HG03342 (cell line): Measurements from ENCODE around the gene DLG4.

ENCODE experiments used
- ATAC-seq: cut with Tn5 transposase; IDR thresholded peaks from one replicate; pipeline ENCODE4 v1.9.1; 2021; ENCODE audit warnings: mild to moderate bottlenecking, moderate library complexity; ENCODE audit not compliant: unreplicated experiment

Gene DLG4

DNA sequence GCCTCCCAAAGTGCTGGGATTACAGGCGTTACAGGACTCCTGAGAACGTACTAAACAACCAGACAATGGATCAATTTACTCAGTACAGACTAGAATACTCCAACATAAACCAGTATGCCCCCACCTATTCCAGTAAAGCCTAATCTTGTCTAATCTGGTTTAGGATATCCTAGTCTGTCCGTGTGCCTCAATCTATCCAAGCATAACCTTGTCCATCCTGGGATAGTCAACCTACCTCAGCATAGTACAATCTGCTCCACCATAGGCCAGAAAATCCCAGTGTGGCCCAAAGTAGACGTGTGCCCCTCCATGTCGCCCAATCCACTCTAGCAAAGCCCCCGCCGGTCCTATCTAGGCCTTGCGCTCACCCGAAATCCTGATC, 14.1 kb upstream of the DLG4 start:
- ATAC-seq = no peak

DNA sequence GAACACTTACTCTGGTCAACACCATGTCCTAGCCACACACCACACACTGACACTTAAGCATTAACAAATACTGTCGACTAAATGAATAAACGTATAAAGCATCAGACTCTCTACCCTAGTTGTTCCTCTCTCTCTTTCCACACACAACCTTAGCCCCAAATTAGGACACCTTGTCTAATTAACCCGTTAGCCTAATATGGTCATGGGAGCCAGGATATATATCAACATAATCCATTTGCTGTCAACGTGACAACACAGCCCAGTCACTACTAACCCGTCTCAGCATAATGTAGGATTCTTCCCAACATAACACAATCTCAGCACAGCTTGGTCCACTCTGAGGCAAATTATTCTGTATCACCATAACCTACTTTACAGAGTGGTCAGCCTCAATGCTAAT, 12.5 kb upstream of the DLG4 start:
- no peak for ATAC-seq

DNA sequence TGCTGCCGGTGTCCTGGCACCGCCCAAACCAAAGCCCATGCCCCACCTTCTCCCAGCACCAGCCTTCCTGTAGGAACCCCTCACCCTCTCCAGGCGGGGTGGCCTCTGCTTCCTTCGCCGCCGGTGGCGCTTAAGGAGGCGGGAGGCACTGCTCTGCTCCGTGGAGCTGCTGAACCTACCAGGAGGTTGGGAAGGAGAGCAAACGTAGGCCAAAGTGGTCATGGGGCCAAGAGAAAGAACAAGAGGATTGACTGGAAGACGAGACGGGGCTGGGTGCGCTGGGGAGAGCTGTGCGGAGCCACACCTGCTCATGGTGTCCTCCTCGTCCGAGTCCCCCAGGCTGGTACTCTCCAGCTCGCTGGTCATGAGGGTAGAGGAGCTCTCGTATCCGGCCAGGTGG, 9.9 kb upstream of the DLG4 start:
- no peak for ATAC-seq

DNA sequence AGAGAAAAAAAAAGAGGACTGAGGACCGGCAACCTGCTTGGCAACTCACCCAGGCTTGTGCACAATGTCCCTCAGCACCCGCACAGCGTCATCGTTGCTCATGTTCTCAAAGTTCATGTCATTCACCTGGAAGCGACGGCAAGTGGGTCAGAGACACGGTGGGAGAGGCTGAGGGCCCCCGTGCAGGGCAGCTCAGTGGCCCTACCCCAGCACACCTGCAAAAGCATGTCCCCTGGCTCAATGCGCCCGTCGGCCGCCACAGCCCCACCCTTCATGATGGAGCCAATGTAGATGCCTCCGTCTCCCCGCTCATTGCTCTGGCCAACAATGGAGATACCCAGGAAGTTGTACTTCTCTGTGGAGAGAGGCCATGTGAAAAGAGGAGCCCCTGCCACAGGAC, 9.3 kb upstream of the DLG4 start:
- ATAC-seq = no peak

DNA sequence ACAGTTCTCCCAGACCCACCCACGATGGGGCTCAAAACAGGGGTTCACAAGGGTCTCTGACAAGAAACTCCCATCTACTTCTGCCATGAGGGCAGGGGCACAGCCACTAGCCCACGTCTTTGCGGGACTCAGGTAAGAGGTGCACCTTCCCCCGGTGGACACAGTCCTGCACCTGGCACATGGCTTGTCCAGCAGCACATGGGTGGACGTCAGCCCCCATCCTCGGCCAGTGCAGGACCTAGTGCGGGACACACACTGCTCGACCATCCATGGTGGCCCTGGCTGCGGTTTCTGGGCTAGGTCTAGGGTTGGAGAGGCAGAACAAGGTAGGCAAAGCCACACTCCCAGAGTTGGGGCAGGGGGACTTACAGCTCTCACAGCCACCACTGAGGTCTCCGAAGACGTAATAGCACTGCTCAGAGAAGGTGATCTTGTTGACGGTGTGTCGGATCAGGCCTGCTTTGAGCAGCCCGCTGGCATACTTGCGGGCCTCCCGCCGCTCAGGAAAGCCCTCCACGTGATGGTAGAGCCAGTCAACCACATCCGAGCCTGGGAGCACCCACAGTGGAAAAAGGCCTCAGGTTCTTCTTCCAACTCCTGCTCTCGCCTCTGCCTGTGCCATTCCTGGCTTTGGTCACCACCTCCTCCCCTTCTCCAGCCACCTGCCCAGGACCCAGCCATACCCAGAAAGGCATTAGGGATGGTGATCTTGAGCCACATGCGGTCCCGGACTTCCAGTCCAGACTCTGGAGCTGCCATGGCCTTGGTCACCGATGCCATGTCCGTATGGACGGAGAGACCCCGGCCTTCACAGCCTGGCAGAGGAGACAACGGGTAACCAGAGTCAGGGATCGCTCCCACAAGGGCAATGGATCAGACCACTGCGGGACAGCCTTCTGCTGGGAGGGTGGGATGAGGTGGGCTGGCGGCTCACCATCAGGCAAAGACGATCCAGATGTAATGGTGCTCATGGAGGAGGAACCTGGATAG, 7.4 kb upstream of the DLG4 start:
- ATAC-seq = no peak

DNA sequence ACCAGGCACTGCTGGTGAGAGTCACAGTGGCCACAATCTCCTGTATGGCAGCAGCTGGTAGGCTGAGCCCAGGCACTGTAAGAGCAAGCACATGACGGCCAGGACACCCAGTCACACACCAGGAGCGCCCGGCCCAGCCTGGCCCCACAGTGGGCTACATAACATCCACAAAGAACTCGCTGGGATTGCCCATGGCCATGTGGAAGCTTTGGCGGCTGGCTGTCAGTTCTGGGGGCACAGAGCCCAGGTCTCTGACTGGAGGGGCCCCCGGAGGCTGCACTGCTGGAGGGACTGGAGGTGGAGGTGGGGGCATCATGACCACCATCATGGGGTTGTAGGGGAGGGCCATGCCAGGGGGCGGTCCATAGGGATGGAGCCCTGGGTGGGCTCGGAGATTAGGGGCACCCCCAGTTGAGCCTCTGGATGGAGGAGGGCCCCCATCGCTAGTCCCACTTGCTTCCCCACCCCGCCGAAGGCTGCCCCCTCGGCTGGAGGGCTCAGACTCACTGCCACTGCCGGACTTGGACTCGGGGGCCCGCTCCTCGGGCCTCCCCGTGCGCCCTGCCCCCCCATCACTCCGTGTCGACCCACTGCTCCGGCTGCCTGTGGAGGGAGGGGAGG, 6.2 kb upstream of the DLG4 start:
- no peak for ATAC-seq

DNA sequence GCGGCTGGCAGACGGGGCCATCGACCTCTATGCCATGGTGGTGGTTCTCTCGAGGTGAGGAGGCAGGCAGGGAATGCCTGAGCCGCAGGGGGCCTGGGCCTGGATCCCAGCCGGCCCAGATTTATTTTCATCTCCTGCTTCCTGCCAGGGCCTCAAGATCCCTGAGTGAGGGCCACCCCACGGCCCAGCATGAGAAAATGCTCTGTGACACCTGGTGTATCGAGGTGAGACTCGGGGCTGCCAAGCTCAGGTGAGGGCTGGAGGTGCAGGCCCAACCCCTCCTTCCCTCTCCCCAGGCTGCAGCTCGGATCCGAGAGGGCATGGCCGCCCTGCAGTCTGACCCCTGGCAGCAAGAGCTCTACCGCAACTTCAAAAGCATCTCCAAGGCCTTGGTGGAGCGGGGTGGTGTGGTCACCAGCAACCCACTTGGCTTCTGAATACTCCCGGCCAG, 5.0 kb upstream of the DLG4 start:
- no peak for ATAC-seq

DNA sequence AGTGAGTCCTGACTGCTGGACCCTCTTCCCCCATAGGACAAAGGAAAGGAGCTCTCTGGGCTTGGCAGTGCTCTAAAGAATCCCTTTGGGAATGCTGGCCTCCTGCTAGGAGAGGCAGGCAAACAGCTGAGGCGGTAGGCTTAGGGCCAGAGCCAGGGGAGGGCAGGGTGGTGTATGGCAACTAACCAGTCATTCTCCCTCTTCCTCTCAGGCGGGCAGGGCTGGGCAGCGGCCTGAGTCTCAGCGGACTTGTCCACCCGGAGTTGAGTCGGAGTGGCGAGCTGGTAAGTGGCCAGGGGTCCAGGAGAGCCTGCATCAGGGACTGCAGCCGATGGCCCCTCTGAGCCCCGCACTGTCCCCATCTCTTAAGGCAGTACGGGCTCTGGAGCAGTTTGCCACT, 4.5 kb upstream of the DLG4 start:
- ATAC-seq = no peak

DNA sequence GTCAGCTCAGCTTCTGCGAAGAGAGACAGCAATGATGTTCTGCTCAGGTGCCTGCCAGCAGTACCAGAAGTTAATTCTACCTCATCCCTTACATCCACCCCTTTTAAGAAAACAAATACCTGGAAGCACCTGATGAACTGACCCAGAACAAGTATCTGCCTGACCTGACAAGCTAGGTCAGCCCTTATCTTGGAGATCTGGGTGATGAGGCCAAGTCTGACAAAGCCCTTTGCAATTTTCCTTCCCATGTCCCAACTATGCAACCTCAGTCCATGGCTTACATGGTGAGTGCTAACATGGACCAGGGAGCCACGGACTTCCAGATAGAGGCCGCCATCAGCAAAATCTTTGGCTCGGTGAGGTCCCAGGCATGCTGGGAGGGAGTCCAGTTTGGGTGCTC, 3.7 kb upstream of the DLG4 start:
- no peak for ATAC-seq

DNA sequence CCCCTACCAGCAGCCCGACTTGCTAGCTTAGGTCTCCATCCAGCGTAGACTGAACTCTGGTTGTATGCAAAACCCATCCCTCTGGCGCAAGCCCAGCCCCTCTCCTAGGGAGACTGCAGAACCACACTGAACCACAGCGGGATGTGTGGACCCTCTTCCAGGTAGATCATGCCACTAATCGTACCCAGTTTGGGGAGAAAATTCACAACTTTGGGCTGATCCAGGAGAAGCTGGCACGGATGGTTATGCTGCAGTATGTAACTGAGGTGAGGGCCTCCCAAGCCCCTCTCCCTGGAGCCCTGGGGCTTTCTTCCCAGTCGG, 3.3 kb upstream of the DLG4 start:
- no peak for ATAC-seq

DNA sequence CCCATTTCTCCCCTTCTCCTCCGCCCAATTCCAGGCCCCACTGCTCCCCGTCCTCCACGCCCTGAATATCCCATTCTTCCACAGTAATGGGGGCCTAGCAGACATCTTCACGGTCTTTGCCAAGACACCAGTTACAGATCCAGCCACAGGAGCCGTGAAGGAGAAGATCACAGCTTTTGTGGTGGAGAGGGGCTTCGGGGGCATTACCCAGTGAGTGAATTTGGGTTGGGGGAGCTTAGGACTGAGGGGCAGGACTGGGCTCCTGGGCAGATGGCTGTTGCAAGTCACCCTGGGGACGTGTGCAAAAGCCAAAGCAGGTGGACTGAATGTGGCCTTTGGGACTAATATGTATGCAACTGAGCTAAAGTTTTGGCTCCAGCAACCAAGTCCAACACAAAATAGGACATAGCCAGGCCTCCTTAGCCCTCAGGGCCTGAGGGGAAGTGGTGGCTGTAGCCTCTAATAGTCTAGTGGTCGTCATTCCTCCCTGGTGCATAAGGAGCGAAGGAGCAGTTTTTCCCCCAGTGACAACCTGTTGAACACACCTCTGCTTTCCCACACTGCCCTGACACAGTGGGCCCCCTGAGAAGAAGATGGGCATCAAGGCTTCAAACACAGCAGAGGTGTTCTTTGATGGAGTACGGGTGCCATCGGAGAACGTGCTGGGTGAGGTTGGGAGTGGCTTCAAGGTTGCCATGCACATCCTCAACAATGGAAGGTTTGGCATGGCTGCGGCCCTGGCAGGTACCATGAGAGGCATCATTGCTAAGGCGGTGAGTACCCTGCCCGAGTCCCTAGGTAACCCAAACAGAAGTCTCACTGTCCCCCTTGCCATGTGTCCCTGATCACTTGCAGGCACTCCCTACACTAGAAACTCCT, 2.7 kb upstream of the DLG4 start:
- no peak for ATAC-seq

DNA sequence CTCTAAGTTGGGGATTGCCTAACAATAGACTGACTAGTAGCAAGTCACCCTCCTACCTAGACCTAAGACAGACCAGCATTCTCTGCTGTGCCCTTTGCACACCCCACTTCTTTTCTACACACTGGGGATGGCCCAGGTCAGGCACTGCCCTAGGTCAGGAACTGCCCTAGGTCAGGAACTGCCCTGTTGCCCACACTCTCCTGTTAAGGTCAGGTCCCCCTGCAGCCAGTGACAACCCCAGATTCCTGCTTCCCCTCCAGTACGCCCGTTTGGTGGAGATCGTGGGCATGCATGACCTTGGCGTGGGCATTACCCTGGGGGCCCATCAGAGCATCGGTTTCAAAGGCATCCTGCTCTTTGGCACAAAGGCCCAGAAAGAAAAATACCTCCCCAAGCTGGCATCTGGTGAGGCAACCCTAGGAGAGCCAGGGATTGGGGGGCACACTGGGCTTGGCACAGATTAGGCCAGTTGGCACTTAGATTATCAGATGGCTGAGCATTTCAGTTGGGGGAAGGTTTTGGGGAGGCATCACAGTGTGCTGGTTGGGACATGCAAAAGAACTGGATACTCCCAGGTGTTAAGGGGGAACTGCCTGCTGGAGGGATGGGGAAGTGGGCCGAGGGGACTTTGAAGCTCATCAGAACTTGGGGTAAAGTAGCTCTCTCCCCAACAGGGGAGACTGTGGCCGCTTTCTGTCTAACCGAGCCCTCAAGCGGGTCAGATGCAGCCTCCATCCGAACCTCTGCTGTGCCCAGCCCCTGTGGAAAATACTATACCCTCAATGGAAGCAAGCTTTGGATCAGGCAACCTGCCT, 1.8 kb upstream of the DLG4 start:
- no peak for ATAC-seq

DNA sequence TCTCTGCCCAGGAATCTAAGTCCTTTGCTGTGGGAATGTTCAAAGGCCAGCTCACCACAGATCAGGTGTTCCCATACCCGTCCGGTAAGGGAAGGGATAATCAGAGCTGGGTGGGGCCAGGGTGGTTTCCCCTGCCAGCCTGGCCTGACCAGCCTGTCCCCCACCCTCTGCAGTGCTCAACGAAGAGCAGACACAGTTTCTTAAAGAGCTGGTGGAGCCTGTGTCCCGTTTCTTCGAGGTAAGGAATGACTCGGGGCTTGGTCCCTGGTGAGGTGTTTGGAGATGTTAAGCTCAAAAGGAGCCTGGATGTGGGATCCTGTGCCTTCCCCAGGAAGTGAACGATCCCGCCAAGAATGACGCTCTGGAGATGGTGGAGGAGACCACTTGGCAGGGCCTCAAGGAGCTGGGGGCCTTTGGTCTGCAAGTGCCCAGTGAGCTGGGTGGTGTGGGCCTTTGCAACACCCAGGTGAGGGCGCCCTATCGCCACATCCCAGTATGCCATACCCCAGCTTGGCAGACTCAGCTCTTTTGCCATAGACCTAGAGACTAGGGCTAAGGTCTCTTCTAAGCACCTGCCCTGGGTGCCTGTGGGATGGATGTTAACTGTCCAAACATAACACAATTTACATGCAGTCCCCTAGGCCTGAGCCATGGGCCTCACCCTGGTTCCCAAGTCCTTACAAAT, 1.1 kb upstream of the DLG4 start:
- ATAC-seq = no peak

DNA sequence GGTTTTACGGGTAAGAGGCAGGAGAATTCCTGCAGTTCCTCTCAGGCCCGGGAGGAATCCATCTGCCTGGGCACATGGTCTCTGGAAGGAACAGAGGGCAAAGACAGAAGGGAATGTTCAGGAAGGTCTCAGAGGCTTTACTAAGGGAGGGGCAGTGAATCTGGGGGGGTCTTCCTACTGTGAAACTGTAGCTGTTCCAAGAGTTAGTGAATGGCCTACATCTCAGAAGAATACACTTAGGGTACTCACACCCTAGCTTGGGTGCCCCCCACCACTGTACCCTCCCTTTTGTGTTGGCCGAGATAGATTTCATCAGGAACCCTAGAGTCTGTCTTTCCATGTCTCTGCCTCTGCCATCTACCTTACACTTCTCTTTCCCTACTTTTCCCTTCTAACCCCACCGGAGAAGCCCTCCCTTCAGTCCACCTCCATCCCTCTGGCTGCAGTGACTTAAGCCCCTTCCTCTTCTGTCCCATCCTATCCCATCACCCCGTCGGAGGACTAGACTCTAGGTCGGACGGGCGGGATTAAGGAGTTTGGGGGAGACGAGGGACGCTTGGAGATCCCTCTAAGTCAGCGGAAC, 316 bp downstream of the DLG4 start:
- no peak for ATAC-seq

DNA sequence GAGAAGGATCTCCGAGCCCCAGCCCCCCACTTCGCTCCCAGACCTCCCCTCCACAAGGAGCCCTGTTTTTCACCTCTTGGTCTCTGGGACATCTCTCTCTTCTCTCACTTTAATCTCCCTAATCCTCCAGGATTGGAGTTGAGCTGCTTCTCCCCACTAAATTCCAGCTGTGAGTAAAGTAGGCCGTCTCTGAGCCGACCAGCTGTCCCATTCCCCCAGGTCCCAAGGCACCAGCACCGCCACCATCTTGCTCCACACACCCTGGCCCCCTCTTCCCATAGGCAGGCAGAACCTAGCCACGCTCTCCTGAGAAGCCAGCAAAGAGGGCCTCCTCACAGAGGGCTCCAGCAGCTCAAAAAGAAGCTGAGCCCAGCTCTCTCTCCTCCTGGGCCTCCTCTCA, 878 bp downstream of the DLG4 start:
- ATAC-seq = no peak

DNA sequence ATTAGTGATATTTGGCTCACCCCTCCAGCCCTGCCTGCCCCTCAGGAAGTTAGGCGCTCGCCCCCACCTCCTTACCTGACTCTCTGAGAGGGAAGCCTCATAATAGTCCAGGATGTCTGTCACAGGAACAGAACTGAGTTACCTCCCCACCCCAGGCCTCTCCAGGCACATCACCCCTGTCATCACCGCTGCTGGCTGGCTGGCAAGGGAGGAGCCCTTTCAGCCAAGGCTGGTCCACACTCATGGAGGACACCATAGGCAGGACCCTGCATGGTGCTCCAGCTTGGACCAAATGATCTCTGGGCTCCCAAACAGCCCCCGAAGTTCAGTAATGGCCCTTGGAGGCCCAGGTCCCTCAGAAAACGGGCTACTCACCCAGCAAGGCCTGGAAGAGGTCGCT, 1.5 kb downstream of the DLG4 start:
- no peak for ATAC-seq

DNA sequence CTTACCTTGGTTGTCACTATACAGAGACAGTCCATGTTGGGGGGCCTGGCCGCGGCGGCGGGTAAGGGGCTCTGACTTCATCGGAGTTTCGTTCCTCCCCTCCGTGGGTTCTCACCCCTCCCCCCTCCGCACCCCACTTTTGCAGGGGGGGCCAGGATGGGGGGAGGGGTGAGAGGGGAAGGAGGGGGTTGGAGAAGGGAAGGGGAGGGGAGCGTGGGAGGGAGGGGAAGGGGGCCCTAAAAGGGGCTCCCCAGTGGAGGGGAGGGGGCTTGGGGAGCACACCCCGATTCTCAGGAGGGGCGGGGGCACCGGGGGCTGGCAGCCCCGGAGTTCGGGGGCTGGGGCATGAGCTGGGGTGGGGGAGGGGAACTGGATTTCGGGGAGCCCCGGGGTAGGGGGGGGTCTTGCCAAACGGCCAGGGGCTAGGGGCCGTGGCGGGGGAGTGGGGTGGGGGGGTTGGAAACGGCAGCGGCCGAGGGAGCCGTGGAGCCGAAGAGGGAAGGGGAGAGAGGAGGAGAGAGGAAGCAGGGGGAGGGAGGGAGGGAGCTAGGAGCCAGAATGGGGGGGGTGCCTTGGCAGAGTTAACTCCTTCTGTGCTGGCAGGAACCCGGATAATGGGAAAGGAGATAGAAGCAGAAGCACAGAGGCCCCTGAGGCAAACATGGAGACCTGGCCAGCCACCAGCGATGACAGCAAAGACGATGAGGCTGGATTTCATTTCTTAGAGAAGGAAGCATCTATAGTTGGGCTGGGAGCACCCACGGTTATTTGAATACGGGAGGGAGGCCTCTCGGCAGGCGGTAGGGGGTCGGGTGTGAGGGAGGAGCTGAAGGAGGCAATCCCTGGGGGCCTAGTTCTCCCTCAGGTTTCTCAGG, 2.3 kb downstream of the DLG4 start:
- no peak for ATAC-seq

DNA sequence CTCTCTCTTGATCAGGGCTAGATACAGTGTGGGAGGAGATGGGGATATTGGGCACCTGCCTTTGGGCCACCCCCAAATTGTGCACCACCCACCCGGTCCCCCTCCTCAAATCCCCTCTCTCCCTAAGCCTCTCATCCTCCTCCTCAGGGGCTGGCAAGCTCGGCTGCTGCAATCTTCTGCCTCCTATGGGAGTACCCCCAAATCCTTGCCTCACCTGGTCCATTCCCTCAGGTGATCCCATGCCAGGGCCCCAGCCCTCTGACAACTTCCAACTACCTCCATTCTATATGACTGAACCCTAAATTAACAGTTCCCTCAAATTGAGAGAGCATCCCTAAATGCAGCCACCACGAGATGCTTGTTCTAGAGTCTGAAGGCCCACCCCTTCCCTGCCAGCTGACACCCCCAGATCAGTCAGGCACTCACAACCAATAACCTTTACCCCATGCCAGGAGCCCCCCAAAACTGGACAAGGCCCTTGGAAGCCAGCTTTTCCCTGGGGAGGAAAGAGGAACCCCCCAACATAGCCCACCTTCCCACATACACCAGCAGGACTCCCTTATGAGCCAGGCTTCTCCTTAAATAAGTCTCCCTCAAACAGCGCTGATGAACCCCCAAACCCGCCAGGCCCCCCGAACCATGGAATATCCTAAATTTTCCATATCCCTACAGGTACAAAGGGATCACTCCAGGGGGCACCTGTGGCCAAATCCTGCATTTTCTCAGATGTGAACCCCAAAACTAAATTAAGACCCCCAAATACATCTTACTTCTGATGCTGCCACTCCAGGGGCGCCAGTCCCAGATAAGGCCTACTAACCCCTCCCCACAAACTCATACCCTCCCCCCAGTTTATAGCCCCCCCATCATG, 3.2 kb downstream of the DLG4 start:
- no peak for ATAC-seq
